Cardiac muscle cell (in vitro differentiated cells and primary cell): ENCODE measurements around the gene EIF3F. TPM values are rescaled to one million over a fixed set of nuclear protein-coding genes. Genes with fewer than 3 reads are reported as not detected.

Experiments
- DNase-seq, 2 donors: peaks; one replicate each; pipeline versions ENCODE4 v3.0.0 to v3.0.0-alpha.2; 2010 to 2017; ENCODE audit warnings: low read depth in 1 of 2, low spot score in 1 of 2
- H3K27ac ChIP-seq: fragments of 200-600 bp; sonication (generic); 2 replicates; pipeline ENCODE4 v1.5.1; 2016
- H3K27me3 ChIP-seq: fragments of 200-600 bp; sonication (generic); 2 replicates; pipeline ENCODE4 v1.6.0; 2016; ENCODE audit warnings: control low read depth
- H3K36me3 ChIP-seq: fragments of 200-600 bp; sonication (generic); 2 replicates; pipeline ENCODE4 v1.5.1; 2016; ENCODE audit warnings: control low read depth
- H3K4me1 ChIP-seq: fragments of 200-600 bp; sonication (generic); 2 replicates; pipeline ENCODE4 v1.8.1; 2017; ENCODE audit warnings: low read depth, mild to moderate bottlenecking, mixed run types
- H3K4me3 ChIP-seq: fragments of 200-600 bp; sonication (generic); 2 replicates; pipeline ENCODE4 v1.5.1; 2016; ENCODE audit warnings: mild to moderate bottlenecking
- H3K9me3 ChIP-seq: fragments of 200-600 bp; sonication (generic); 2 replicates; pipeline ENCODE4 v1.5.1; 2017; ENCODE audit warnings: low read depth, mild to moderate bottlenecking, control low read depth
- CTCF ChIP-seq: IDR thresholded peaks from 2 replicates; pipeline ENCODE4 v1.5.1; 2012; ENCODE audit warnings: low read depth, mild to moderate bottlenecking, low read length
- polyA plus RNA-seq: library from polyadenylated mRNA; unstranded; fragments of >200 nt; fragmentation: Nextera tagmentation; extraction: Ambion mirVana; gene quantifications from 2 replicates; pipeline ENCODE4 v1.2.1, GENCODE V29; 2016
- total RNA-seq: library from RNA; depleted of rRNA; stranded (reverse); fragments of >200 nt; gene quantifications from 2 replicates; pipeline ENCODE4 v1.2.3, GENCODE V29; 2016

EIF3F gene
- total and polyA plus RNA-seq, 2 experiments from 2014 or later = 150 to 306 TPM

GRCh38 chr11:8047382-8047781 is 60.2 kb downstream of the EIF3F start:
- Histone ChIP-seq H3K36me3 (no peaks in the 10 kb centered on the region), H3K9me3 (no peaks in the 10 kb centered on the region), H3K27me3 (peaks cover 19% of the 10 kb centered on the region), H3K27ac (no peak overlapping the region), H3K4me1 (no peaks in the 10 kb centered on the region), H3K4me3 (no peak overlapping the region)
- no peak for DNase-seq
- no peak for TF ChIP-seq CTCF

GRCh38 chr11:8049084-8049483 is 61.9 kb downstream of the EIF3F start:
- Histone ChIP-seq H3K9me3 (no peaks in the 10 kb centered on the region), H3K4me1 (no peaks in the 10 kb centered on the region), H3K27me3 (peaks cover 19% of the 10 kb centered on the region), H3K36me3 (no peaks in the 10 kb centered on the region), H3K4me3 (no peak overlapping the region), H3K27ac (no peak overlapping the region)
- no peak for TF ChIP-seq CTCF
- DNase-seq = no peak

Other genes starting within 250 kb of the EIF3F start
- gene OR5P2, start 190.4 kb upstream of the EIF3F start, total RNA-seq = not detected in 2 replicates
- not detected in 2 replicates for gene OR5P2, start 190.4 kb upstream of the EIF3F start, polyA plus RNA-seq
- gene OR5P3, start 156.5 kb upstream of the EIF3F start, total RNA-seq = not detected in 2 replicates
- not detected in 2 replicates for gene OR5P3, start 156.5 kb upstream of the EIF3F start, polyA plus RNA-seq
- gene OR10A6, start 56.1 kb upstream of the EIF3F start, total RNA-seq = not detected in 2 replicates
- gene OR10A6, start 56.1 kb upstream of the EIF3F start, polyA plus RNA-seq = not detected in 2 replicates
- not detected in 2 replicates for gene OR10A3, start 45.6 kb upstream of the EIF3F start, total RNA-seq
- gene OR10A3, start 45.6 kb upstream of the EIF3F start, polyA plus RNA-seq = not detected in 2 replicates
- gene NLRP10, start 21.9 kb upstream of the EIF3F start, total RNA-seq = not detected in 2 replicates
- gene NLRP10, start 21.9 kb upstream of the EIF3F start, polyA plus RNA-seq = not detected in 2 replicates
- 22.9 and 48.2 TPM in 2 replicates for gene TUB, start 93.9 kb downstream of the EIF3F start, total RNA-seq
- gene TUB, start 93.9 kb downstream of the EIF3F start, polyA plus RNA-seq = 6.7 and 16.1 TPM in 2 replicates
- 8.7 and 14.3 TPM in 2 replicates for gene RIC3, start 181.7 kb downstream of the EIF3F start, total RNA-seq
- 12.4 and 22.1 TPM in 2 replicates for gene RIC3, start 181.7 kb downstream of the EIF3F start, polyA plus RNA-seq